ENCODE data around the gene CALCOCO1.

- TF ChIP-seq, protein P1, sequence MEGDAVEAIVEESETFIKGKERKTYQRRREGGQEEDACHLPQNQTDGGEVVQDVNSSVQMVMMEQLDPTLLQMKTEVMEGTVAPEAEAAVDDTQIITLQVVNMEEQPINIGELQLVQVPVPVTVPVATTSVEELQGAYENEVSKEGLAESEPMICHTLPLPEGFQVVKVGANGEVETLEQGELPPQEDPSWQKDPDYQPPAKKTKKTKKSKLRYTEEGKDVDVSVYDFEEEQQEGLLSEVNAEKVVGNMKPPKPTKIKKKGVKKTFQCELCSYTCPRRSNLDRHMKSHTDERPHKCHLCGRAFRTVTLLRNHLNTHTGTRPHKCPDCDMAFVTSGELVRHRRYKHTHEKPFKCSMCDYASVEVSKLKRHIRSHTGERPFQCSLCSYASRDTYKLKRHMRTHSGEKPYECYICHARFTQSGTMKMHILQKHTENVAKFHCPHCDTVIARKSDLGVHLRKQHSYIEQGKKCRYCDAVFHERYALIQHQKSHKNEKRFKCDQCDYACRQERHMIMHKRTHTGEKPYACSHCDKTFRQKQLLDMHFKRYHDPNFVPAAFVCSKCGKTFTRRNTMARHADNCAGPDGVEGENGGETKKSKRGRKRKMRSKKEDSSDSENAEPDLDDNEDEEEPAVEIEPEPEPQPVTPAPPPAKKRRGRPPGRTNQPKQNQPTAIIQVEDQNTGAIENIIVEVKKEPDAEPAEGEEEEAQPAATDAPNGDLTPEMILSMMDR (IDR thresholded peaks at IDR 0.05; ENCODE audit: low read depth, low read length): no peak
- no peak for TF ChIP-seq EZH2phosphoT487 (IDR thresholded peaks at IDR 0.05; ENCODE audit: low read depth)
Measured at GRCh38 chr12:53768976-53769375, 41.7 kb upstream of the CALCOCO1 start.

Measured in OCI-LY3 (cell line).